Stimulated activated naive CD4-positive, alpha-beta T cell (primary cell): Measurements from ENCODE around the gene EXO1.
A peak's percentile ranks its signal among the peaks of the same experiment; 100 is the strongest.
"Not testable (repeated sequence)": the region's sequence is repeated elsewhere in the genome, so short reads cannot be mapped to it uniquely, and the experiment has no call there.

Experiments used
- DNase-seq, 6 experiments: peaks; one replicate each; lab custom pipeline; 2025; lab: John Stamatoyannopoulos, UW

Gene EXO1

GRCh38 chr1:241847796-241848685, at the start of gene EXO1:
EXO1 (plus strand) TSS chr1:241848204; CDS start chr1:241850426, 2,222 bp downstream.
- peak; percentile 76 to 98 (median 90) for DNase-seq

GRCh38 chr1:241799416-241799815, 48.6 kb upstream of the EXO1 start:
- DNase-seq: no peak

- DNase-seq: no peak
These were observed 47.4 kb upstream of the EXO1 start for GRCh38 chr1:241800640-241801039.

- no peak for DNase-seq
These were observed 45.1 kb upstream of the EXO1 start for GRCh38 chr1:241802863-241803262.

GRCh38 chr1:241804706-241805105, 43.3 kb upstream of the EXO1 start:
- not testable (repeated sequence) for DNase-seq

- no peak for DNase-seq
These were observed 39.7 kb upstream of the EXO1 start for GRCh38 chr1:241808265-241808664.

- DNase-seq: no peak
These were observed 37.1 kb upstream of the EXO1 start for GRCh38 chr1:241810769-241811405.

- DNase-seq: no peak
These were observed 34.2 kb upstream of the EXO1 start for GRCh38 chr1:241813768-241814320.

GRCh38 chr1:241816008-241816407, 32.0 kb upstream of the EXO1 start:
- no peak for DNase-seq

- DNase-seq: no peak
These were observed 30.6 kb upstream of the EXO1 start for GRCh38 chr1:241817331-241817792.

- no peak for DNase-seq
These were observed 29.9 kb upstream of the EXO1 start for GRCh38 chr1:241817956-241818612.

GRCh38 chr1:241819340-241819866, 28.6 kb upstream of the EXO1 start:
- no peak for DNase-seq

GRCh38 chr1:241821363-241821762, 26.6 kb upstream of the EXO1 start:
- no peak for DNase-seq

- DNase-seq: no peak
These were observed 25.2 kb upstream of the EXO1 start for GRCh38 chr1:241822846-241823245.

GRCh38 chr1:241823925-241824324, 24.1 kb upstream of the EXO1 start:
- no peak for DNase-seq

- DNase-seq: no peak
These were observed 22.4 kb upstream of the EXO1 start for GRCh38 chr1:241825581-241825980.

GRCh38 chr1:241826613-241827012, 21.4 kb upstream of the EXO1 start:
- not testable (repeated sequence) for DNase-seq

GRCh38 chr1:241827264-241827663, 20.7 kb upstream of the EXO1 start:
- DNase-seq: no peak

- no peak for DNase-seq
These were observed 19.5 kb upstream of the EXO1 start for GRCh38 chr1:241828463-241829021.

GRCh38 chr1:241829468-241829867, 18.5 kb upstream of the EXO1 start:
- no peak for DNase-seq

- no peak for DNase-seq
These were observed 13.1 kb upstream of the EXO1 start for GRCh38 chr1:241834733-241835377.
